ENCODE results near the gene FTO.

DNA sequence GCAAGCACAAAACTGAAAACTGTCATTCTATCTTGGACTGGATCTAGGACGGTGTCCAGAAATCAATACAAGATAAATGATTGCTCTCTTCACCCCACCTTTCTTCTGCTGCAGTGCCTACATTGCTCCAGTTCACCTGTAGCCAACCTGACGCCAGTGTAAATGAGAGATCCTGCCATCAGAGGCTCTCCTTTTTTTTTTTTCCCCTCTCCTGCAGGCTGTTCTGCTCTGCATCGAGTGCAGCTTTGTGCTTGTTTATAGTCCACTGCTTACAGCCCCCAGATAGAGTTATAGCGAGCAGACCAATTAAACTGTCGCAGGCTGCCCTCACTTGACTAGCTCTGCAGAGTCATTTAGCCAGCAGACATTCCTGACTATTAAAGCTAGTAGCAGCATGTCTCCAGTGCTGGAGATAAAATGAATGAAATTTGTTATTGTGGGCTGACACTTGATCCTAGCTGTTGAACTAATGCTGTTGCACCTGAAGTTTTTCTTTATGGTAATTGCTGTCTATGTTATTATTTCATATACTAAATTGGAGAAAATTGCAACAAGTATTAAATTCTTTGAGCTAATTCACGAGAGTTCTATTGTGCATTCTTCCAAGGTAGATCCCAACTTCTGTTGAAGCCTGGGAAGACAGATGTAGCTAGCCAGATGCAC is 257.1 kb downstream of the FTO start:
- TF ChIP-seq, protein P1, sequence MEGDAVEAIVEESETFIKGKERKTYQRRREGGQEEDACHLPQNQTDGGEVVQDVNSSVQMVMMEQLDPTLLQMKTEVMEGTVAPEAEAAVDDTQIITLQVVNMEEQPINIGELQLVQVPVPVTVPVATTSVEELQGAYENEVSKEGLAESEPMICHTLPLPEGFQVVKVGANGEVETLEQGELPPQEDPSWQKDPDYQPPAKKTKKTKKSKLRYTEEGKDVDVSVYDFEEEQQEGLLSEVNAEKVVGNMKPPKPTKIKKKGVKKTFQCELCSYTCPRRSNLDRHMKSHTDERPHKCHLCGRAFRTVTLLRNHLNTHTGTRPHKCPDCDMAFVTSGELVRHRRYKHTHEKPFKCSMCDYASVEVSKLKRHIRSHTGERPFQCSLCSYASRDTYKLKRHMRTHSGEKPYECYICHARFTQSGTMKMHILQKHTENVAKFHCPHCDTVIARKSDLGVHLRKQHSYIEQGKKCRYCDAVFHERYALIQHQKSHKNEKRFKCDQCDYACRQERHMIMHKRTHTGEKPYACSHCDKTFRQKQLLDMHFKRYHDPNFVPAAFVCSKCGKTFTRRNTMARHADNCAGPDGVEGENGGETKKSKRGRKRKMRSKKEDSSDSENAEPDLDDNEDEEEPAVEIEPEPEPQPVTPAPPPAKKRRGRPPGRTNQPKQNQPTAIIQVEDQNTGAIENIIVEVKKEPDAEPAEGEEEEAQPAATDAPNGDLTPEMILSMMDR (IDR thresholded peaks at IDR 0.05): no peak
- TF ChIP-seq, protein P2, sequence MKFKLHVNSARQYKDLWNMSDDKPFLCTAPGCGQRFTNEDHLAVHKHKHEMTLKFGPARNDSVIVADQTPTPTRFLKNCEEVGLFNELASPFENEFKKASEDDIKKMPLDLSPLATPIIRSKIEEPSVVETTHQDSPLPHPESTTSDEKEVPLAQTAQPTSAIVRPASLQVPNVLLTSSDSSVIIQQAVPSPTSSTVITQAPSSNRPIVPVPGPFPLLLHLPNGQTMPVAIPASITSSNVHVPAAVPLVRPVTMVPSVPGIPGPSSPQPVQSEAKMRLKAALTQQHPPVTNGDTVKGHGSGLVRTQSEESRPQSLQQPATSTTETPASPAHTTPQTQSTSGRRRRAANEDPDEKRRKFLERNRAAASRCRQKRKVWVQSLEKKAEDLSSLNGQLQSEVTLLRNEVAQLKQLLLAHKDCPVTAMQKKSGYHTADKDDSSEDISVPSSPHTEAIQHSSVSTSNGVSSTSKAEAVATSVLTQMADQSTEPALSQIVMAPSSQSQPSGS (CRISPR knock-in tag; IDR thresholded peaks at IDR 0.05; ENCODE audit: borderline replicate concordance, low read depth): no peak
- TF ChIP-seq, protein P3, sequence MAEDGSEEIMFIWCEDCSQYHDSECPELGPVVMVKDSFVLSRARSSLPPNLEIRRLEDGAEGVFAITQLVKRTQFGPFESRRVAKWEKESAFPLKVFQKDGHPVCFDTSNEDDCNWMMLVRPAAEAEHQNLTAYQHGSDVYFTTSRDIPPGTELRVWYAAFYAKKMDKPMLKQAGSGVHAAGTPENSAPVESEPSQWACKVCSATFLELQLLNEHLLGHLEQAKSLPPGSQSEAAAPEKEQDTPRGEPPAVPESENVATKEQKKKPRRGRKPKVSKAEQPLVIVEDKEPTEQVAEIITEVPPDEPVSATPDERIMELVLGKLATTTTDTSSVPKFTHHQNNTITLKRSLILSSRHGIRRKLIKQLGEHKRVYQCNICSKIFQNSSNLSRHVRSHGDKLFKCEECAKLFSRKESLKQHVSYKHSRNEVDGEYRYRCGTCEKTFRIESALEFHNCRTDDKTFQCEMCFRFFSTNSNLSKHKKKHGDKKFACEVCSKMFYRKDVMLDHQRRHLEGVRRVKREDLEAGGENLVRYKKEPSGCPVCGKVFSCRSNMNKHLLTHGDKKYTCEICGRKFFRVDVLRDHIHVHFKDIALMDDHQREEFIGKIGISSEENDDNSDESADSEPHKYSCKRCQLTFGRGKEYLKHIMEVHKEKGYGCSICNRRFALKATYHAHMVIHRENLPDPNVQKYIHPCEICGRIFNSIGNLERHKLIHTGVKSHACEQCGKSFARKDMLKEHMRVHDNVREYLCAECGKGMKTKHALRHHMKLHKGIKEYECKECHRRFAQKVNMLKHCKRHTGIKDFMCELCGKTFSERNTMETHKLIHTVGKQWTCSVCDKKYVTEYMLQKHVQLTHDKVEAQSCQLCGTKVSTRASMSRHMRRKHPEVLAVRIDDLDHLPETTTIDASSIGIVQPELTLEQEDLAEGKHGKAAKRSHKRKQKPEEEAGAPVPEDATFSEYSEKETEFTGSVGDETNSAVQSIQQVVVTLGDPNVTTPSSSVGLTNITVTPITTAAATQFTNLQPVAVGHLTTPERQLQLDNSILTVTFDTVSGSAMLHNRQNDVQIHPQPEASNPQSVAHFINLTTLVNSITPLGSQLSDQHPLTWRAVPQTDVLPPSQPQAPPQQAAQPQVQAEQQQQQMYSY (CRISPR knock-in tag; IDR thresholded peaks at IDR 0.05): no peak
- TF ChIP-seq FOXJ3 (CRISPR knock-in tag; IDR thresholded peaks at IDR 0.05; ENCODE audit: borderline replicate concordance): no peak
- TF ChIP-seq CREM (CRISPR knock-in tag; IDR thresholded peaks at IDR 0.05): no peak
- TF ChIP-seq, protein P4, sequence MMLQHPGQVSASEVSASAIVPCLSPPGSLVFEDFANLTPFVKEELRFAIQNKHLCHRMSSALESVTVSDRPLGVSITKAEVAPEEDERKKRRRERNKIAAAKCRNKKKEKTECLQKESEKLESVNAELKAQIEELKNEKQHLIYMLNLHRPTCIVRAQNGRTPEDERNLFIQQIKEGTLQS (CRISPR knock-in tag; conservative IDR thresholded peaks at IDR 0.05): no peak
- TF ChIP-seq SP1 (CRISPR knock-in tag; conservative IDR thresholded peaks at IDR 0.05): no peak
- TF ChIP-seq, protein P5, sequence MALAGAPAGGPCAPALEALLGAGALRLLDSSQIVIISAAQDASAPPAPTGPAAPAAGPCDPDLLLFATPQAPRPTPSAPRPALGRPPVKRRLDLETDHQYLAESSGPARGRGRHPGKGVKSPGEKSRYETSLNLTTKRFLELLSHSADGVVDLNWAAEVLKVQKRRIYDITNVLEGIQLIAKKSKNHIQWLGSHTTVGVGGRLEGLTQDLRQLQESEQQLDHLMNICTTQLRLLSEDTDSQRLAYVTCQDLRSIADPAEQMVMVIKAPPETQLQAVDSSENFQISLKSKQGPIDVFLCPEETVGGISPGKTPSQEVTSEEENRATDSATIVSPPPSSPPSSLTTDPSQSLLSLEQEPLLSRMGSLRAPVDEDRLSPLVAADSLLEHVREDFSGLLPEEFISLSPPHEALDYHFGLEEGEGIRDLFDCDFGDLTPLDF (CRISPR knock-in tag; IDR thresholded peaks at IDR 0.05): no peak
- TF ChIP-seq, protein P6, sequence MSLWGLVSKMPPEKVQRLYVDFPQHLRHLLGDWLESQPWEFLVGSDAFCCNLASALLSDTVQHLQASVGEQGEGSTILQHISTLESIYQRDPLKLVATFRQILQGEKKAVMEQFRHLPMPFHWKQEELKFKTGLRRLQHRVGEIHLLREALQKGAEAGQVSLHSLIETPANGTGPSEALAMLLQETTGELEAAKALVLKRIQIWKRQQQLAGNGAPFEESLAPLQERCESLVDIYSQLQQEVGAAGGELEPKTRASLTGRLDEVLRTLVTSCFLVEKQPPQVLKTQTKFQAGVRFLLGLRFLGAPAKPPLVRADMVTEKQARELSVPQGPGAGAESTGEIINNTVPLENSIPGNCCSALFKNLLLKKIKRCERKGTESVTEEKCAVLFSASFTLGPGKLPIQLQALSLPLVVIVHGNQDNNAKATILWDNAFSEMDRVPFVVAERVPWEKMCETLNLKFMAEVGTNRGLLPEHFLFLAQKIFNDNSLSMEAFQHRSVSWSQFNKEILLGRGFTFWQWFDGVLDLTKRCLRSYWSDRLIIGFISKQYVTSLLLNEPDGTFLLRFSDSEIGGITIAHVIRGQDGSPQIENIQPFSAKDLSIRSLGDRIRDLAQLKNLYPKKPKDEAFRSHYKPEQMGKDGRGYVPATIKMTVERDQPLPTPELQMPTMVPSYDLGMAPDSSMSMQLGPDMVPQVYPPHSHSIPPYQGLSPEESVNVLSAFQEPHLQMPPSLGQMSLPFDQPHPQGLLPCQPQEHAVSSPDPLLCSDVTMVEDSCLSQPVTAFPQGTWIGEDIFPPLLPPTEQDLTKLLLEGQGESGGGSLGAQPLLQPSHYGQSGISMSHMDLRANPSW (CRISPR knock-in tag; conservative IDR thresholded peaks at IDR 0.05; ENCODE audit: low read depth): no peak
- no peak for TF ChIP-seq NR3C1 (CRISPR knock-in tag; conservative IDR thresholded peaks at IDR 0.05; ENCODE audit: low read depth)
